ENCODE measurements around the gene ATF1. TPM values are rescaled to one million over a fixed set of nuclear protein-coding genes. Genes with fewer than 3 reads are reported as not detected.

The ATF1 gene
- 10 to 100 TPM; 53.8 to 55.7 TPM for total RNA-seq

DNA sequence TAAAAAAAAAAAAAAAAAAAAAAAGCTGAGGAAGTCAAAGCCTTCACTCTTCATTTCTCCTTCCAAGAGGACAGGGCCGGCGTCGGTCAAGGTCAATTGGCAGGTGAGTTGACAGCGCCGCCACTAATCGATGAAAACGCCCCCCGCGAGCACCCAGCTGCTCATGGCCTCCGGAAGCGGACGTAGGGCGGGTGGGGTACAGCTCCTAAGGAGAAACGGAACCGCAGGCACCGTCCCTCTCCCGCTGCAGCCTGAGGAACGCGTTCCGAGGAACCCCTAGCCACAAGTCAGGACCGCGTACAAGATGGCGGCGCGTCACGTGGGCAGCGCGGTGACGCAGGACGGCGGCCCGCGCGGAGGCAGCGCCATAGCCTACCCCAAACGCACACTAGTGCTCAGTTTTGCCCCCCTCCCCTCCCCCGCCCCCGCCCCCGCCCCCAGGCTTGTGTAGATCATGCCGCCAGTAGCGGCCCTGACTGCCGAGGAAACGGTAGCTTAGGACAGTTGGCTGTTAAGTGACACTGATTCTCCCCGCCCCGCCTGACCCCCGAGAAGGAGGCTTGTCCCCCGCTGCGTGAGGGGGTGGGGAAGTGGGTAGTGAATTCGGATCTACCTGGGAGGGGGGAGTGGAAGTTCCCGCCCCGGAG lies at the start of gene ATF1:
Gene ATF1 (plus strand): TSS at position 463 of the 647 bp plus-strand sequence. CDS start 16,045 bp downstream, outside the sequence.
- Mint-ChIP-seq H3K4me1 (peaks cover 22% of the 10 kb centered on the region), H3K27me3 (no peaks in the 10 kb centered on the region), H3K27ac (peak within 1 kb of the TSS; percentile 98), H3K4me3 (peak within 1 kb of the TSS; percentile 91), H3K9me3 (no peaks in the 10 kb centered on the region), H3K36me3 (ENCODE audit: low read depth) (peaks cover 13% of the 10 kb centered on the region)
- ATAC-seq (replicated peaks) = peak; percentile 91

DNA sequence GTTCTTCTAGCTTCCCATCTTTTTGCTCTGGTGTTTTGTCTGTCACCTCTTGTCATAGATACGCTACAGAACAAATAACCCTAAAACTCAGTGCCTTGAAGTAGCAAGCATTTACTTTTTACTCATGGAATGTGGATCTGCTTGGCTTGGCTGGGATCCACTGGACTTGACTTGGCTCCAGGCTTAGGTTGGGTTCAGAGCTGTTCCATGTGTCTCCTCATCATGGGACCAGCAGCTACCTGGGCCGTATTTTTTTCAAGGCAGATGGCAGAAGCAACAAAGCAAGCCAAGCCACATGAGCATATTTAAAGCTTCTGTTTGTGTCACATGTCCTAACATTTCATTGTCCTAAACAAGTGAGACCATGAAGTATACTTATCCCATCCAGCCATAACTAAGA lies 48.7 kb upstream of the ATF1 start:
- H3K9me3 Mint-ChIP-seq = no peaks in the 10 kb centered on the region
- no peak overlapping the region for H3K4me3 Mint-ChIP-seq
- H3K27ac Mint-ChIP-seq = no peak overlapping the region
- H3K27me3 Mint-ChIP-seq = no peaks in the 10 kb centered on the region
- peaks cover 80% of the 10 kb centered on the region for H3K36me3 Mint-ChIP-seq (ENCODE audit: low read depth)
- no peak for ATAC-seq (replicated peaks)
- H3K4me1 Mint-ChIP-seq = no peaks in the 10 kb centered on the region

DNA sequence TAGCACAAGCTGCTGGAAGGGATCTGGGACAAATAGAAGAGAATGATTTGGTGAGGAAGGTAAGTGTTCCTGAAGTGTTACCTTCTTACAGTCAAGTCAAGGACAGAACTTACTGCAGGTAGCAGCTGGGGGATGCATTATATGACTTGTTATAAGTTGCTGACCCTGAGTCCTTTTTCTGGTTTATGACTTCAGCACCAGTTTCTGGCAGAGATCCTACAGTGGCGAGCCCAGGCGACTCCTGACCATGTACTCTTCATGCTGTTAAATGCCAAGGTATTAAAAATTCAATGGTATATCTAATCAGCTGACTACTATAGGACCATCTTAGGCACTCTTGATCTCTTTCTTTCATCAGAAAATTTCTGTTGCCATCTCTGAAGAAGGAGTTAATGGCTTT lies 45.1 kb upstream of the ATF1 start:
- Mint-ChIP-seq H3K9me3 (no peaks in the 10 kb centered on the region), H3K36me3 (ENCODE audit: low read depth) (peaks cover 92% of the 10 kb centered on the region), H3K4me3 (no peak overlapping the region), H3K27me3 (no peaks in the 10 kb centered on the region), H3K27ac (no peak overlapping the region), H3K4me1 (no peaks in the 10 kb centered on the region)
- ATAC-seq (replicated peaks) = no peak

DNA sequence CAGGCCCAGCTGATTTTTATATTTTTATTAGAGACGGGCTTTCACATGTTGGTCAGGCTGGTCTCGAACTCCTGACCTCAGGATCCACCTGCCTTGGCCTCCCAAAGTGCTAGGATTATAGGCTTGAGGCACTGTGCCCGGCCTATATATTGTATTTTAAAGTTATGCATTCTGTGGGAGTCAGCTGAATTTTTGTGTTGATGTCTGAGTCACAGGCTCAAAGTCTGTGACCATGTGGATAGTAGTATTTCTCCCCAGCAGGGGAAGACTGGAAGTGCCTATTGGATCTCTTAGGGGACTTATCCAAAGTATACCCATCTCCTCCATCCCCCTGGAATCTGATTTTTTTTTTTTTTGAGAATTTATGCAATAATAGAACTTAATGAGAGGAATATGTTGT lies 43.8 kb upstream of the ATF1 start:
- H3K27me3 Mint-ChIP-seq = no peaks in the 10 kb centered on the region
- no peak for ATAC-seq (replicated peaks)
- H3K4me3 Mint-ChIP-seq = no peak overlapping the region
- H3K36me3 Mint-ChIP-seq (ENCODE audit: low read depth) = peaks cover 92% of the 10 kb centered on the region
- H3K9me3 Mint-ChIP-seq = no peaks in the 10 kb centered on the region
- H3K4me1 Mint-ChIP-seq = no peaks in the 10 kb centered on the region
- H3K27ac Mint-ChIP-seq = no peak overlapping the region

DNA sequence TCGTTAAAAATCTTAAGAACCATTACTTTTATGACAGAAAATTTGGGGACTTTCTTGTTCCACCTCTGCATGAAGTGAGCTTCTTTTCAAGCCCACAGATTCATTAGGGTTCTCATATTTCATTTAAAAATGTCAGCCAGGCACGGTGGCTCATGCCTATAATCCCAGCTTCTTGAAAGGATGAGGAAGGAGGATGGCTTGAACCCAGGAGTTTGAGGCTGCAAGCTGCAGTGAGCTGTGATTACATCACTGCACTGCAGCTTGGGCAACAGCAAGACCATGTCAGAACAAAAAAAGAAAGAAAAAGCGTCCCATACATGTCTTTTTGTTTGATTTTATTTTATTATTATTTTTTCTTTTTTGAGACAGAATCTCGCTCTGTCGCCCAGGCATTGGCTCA lies 43.4 kb upstream of the ATF1 start:
- no peak for ATAC-seq (replicated peaks)
- H3K4me3 Mint-ChIP-seq = no peak overlapping the region
- H3K9me3 Mint-ChIP-seq = no peaks in the 10 kb centered on the region
- peaks cover 92% of the 10 kb centered on the region for H3K36me3 Mint-ChIP-seq (ENCODE audit: low read depth)
- no peak overlapping the region for H3K27ac Mint-ChIP-seq
- H3K27me3 Mint-ChIP-seq = no peaks in the 10 kb centered on the region
- H3K4me1 Mint-ChIP-seq = no peaks in the 10 kb centered on the region

DNA sequence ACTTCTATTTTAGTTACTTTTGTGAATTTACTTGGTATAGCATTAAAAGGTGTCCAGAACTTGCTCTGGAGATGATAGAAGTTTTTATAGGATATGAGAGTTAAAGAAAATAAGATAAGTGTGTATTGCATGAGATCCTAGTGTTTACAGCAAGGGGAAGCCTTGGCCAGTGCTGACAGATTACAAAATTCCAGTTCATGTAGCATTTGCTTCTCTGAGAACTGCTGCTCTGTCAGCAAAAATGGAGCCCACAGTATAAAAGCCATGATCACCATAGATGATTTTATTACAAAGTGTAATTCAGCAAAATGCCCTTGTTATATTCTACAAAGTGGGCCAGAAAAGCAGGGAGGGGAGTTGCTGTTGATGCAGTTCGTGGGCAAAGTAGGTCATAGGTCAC lies 40.0 kb upstream of the ATF1 start:
- Mint-ChIP-seq H3K36me3 (ENCODE audit: low read depth) (peaks cover 88% of the 10 kb centered on the region), H3K27ac (peak overlapping the region; percentile 22), H3K27me3 (no peaks in the 10 kb centered on the region), H3K4me1 (no peaks in the 10 kb centered on the region), H3K9me3 (no peaks in the 10 kb centered on the region), H3K4me3 (no peak overlapping the region)
- no peak for ATAC-seq (replicated peaks)

DNA sequence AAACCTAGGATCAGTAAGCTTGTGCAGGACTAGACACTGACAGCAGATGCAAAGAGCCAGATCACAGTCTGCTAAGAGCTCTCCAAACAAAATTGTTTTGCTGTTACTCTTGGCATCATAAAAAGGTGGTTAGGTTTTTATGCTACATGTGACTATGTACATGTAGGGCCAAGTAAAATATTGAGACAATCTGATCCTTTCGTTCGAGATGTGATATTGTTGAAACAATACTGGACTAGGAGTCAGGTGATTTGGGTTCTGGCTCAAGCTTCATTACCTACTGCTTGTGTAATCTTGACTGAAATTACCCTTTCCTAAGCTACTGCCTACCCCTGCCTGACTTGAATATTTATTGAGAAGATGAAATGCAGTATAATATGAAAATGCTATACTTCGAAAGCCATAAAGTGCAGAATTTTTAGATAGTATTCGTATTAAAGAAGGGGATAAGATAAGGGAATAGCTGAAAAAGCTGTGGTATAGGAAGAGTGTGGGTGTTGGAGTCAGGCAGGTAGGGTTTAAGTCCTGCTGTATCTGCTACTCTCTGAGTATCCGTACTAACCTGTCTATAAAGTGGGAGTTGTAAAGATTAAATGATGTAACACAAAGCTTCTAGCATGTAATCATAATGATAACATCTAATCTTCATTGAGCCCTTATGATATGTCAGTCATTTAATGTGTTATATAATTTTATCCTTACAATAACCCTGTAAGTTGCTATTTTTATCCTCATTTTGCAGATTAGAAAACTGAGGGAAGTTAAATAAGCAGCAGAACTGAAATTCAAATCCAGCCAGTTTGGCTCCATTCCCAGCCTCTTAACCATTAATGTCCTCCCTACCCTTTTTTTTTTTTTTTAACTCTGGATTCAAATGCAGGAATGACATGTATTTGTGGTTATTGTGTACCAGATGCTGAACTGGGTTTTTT lies 38.6 kb upstream of the ATF1 start:
- peaks cover 90% of the 10 kb centered on the region for H3K36me3 Mint-ChIP-seq (ENCODE audit: low read depth)
- H3K9me3 Mint-ChIP-seq = no peaks in the 10 kb centered on the region
- H3K27me3 Mint-ChIP-seq = no peaks in the 10 kb centered on the region
- no peaks in the 10 kb centered on the region for H3K4me1 Mint-ChIP-seq
- no peak overlapping the region for H3K4me3 Mint-ChIP-seq
- peak overlapping the region; percentile 55 for H3K27ac Mint-ChIP-seq
- no peak for ATAC-seq (replicated peaks)

DNA sequence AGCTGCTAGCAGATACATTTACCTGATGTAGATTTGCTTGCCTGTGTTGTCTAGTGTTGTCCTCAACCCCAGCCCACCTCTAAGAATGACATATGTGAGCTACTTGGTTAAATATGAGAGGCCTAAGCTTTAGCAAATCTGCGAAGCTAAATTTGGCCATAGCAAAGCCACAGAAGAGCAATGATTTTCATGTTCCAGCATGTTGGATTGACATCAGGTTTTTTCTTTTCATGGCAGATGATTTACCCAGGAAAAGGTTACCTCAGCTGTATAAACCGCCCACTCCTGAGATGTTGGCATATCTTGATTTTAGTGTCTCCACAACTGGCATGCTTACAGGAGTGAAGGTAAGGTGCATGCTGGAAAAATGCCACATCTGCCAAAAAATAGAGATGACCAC lies 36.4 kb upstream of the ATF1 start:
- peaks cover 90% of the 10 kb centered on the region for H3K36me3 Mint-ChIP-seq (ENCODE audit: low read depth)
- H3K27ac Mint-ChIP-seq = no peak overlapping the region
- H3K9me3 Mint-ChIP-seq = no peaks in the 10 kb centered on the region
- H3K27me3 Mint-ChIP-seq = no peaks in the 10 kb centered on the region
- no peaks in the 10 kb centered on the region for H3K4me1 Mint-ChIP-seq
- H3K4me3 Mint-ChIP-seq = no peak overlapping the region
- ATAC-seq (replicated peaks) = no peak

DNA sequence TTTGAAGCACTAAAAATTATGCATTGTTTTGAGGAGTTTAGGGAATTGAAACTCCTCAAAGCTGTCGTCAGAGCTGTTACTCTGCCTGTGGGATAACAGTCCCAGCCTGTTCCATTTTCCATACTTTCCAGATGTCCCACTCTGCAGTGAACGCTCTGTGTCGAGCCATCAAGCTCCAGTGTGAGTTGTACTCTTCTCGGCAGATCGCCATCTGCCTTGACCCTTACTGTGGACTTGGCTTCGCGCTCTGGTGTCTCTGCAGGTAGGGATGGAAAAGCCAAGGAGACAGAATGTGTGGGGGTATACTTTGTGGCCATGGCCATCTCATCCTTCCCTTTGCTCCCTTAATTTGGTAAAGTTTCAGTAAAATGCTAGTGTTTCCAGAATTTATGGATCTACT lies 35.5 kb upstream of the ATF1 start:
- peaks cover 90% of the 10 kb centered on the region for H3K36me3 Mint-ChIP-seq (ENCODE audit: low read depth)
- no peaks in the 10 kb centered on the region for H3K9me3 Mint-ChIP-seq
- no peak for ATAC-seq (replicated peaks)
- H3K27me3 Mint-ChIP-seq = no peaks in the 10 kb centered on the region
- H3K27ac Mint-ChIP-seq = no peak overlapping the region
- no peak overlapping the region for H3K4me3 Mint-ChIP-seq
- no peaks in the 10 kb centered on the region for H3K4me1 Mint-ChIP-seq

DNA sequence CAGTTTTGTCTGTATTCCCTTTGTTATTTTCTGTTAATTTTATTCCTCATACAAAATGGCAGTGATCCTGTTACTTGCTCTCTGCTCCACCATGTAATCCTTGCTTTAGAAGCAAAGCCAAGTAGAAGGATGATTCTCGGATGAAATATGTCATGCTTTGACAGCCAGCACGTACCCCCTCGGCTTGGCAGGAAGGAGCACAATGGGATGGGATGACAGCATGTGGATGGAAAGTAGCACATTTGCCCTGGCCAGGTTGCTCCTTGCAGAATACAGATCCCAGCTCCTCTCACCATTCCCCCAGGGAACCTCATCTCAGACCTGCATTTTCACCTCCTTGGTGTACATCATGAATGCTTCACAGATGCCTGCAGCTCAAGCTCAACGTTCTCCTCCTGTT lies 35.1 kb upstream of the ATF1 start:
- no peaks in the 10 kb centered on the region for H3K27me3 Mint-ChIP-seq
- no peak for ATAC-seq (replicated peaks)
- H3K27ac Mint-ChIP-seq = no peak overlapping the region

DNA sequence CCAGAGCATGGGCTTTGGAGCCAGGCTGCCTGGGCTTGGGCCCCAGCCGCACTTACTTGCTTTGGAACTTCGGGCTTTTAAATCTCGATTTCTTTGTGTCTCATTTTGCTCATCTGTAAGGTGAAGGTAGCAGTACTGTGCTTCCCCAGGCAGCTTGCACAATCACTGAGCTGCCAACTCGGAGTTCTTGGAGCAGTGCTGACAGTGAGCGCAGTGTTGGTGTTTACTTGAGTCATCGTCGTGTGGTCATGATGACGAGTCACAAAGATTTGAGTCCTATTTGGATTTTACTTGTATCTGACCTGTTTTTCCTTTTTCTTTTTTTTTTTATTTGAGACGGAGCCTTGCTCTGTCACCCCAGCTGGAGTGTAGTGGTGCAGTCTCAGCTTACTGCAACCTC lies 31.3 kb upstream of the ATF1 start:
- ATAC-seq (replicated peaks) = no peak
- no peaks in the 10 kb centered on the region for H3K9me3 Mint-ChIP-seq
- H3K4me1 Mint-ChIP-seq = no peaks in the 10 kb centered on the region
- H3K27me3 Mint-ChIP-seq = no peaks in the 10 kb centered on the region
- peaks cover 97% of the 10 kb centered on the region for H3K36me3 Mint-ChIP-seq (ENCODE audit: low read depth)
- no peak overlapping the region for H3K27ac Mint-ChIP-seq
- no peak overlapping the region for H3K4me3 Mint-ChIP-seq

More for the DNA sequence above, 35.1 kb upstream of the ATF1 start:
- Mint-ChIP-seq H3K4me1 (no peaks in the 10 kb centered on the region), H3K4me3 (no peak overlapping the region), H3K36me3 (ENCODE audit: low read depth) (peaks cover 90% of the 10 kb centered on the region), H3K9me3 (no peaks in the 10 kb centered on the region)

DNA sequence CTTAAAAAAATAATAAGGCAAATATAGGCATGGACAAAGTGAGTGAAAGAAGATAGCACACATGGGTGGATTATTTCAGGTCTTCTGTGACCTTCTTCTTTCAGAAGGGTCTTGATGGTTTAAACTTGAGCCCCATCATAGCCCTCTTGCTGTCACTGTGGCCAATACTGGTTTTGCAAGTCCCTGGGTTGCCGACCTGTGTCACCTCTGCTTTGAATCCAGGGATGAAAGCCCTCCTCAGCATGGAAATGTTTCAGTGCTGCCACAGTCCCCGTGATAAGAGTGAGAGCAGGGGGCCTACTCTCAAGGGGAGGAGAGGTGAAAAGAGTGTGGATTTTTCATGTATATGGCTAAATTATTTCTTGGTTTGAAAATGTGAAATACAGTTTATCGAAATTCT lies 30.2 kb upstream of the ATF1 start:
- Mint-ChIP-seq H3K4me3 (no peak overlapping the region), H3K9me3 (no peaks in the 10 kb centered on the region), H3K36me3 (ENCODE audit: low read depth) (peaks cover 99% of the 10 kb centered on the region)

DNA sequence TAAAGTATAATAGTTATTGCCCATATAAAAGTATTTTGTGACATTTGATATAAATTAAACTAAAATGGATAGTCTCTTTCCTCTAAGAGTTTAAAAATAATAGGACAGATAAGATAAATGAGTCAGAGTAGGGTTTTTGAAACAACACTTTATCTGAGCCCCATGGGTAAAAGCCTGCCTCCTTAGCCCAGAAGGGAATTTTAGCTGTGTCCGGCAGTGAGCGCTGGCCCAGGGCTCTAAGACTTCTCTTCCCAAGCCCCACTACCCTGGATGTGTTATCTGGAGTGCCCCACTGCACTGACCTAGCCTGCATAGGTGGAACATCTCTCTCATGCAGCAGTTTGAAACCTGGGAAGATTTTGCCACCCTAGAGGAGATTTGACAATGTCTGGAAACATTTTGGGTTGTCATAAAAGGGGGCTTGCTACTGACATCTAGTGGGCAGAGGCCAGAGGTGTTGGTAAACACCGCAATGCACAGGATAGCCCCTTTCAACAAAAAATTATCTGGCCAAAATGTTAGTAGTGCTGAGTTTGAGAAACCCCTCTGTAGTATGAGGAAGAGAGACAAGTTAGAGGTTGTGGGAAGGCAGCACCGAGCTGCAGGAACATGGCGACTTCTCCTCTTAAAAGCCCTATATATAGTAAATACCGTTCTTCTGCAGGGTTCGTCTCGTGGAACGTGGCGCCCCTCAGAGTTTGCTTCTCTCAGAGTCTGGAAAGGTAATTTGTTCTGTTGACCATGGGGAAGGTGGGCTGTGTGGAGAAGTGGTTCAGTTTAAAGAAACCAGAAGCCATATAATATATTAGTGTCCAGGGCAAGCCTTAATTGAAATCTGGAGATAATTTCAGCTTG lies 29.3 kb upstream of the ATF1 start:
- H3K4me3 Mint-ChIP-seq = no peak overlapping the region
- no peak for ATAC-seq (replicated peaks)
- H3K36me3 Mint-ChIP-seq (ENCODE audit: low read depth) = peaks cover 99% of the 10 kb centered on the region
- no peak overlapping the region for H3K27ac Mint-ChIP-seq
- no peaks in the 10 kb centered on the region for H3K9me3 Mint-ChIP-seq
- H3K4me1 Mint-ChIP-seq = no peaks in the 10 kb centered on the region
- H3K27me3 Mint-ChIP-seq = no peaks in the 10 kb centered on the region

More for the DNA sequence above, 30.2 kb upstream of the ATF1 start:
- ATAC-seq (replicated peaks) = no peak
- Mint-ChIP-seq H3K4me1 (no peaks in the 10 kb centered on the region), H3K27me3 (no peaks in the 10 kb centered on the region), H3K27ac (no peak overlapping the region)

DNA sequence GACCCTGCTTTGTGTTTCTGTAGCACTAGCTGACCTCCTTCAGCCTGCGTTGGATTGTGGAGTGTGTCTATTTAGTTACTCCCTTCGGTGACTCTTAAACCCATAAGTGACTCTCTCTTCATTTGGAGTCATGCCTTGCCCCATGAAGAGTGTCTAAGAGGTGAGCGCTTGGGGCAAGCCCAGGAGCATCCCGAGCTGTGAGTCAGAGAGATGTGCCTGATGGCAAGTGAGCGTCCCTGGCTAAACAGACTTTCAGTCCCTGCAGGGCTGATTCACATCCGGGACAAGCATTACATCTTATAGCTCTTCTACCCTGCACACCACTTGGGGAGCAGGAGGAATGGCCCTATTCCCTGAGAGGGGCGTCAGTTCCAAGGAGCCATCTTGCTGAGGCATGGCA lies 24.3 kb upstream of the ATF1 start:
- no peaks in the 10 kb centered on the region for H3K9me3 Mint-ChIP-seq
- H3K4me1 Mint-ChIP-seq = no peaks in the 10 kb centered on the region
- peak overlapping the region; percentile 83 for H3K27ac Mint-ChIP-seq
- ATAC-seq (replicated peaks) = peak; percentile 31
- no peak overlapping the region for H3K4me3 Mint-ChIP-seq
- peaks cover 97% of the 10 kb centered on the region for H3K36me3 Mint-ChIP-seq (ENCODE audit: low read depth)
- no peaks in the 10 kb centered on the region for H3K27me3 Mint-ChIP-seq
